ENCODE data around the gene DGCR6. TPM values are rescaled to one million over a fixed set of nuclear protein-coding genes. Genes with fewer than 3 reads are reported as not detected.
"Not testable (repeated sequence)": the region's sequence is repeated elsewhere in the genome, so short reads cannot be mapped to it uniquely, and the experiment has no call there.

DGCR6 gene
- polyA plus RNA-seq, 1 donor (not counting 4 experiments of a cell fraction or from before 2014, with no cell fraction given), result 0.88 TPM

DNA sequence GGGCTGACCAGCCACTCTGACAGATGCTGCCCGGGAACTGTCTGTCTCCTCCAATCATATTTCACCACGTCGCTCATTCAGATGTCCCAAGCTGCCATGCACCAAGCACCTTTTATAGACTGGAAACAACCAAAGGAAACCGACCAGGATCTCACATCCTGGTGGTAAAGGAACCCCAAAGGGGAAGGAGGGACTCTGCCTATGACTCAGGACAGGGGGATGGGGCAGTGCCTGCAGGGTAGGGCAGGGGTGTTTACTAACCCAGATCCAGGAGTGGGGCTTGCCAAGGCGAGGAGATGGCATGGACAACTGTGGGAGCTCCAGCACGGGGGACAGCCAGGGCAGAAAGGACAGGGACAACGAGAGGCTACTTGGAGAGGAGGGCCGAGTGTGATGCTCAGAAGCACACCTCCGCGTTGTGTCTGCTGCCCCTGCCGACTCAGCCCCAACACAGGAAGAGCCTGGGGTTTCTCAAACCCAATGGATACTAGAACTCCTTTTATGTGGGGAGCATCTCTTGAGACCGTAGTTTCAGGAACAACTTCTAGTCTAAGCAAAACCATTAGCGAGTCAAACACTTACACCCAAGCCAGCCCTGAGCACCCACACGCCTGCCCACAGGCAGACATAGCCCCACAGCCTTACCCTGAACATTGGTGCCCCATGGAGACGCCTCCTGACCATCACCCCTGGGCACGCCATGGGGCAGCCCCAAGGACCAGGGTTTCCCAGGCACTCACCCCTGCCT, 26.0 kb downstream of the DGCR6 start:
- Histone ChIP-seq H3K36me3 (ENCODE audit: control insufficient read depth in 2 of 2, extremely low read depth in 1 of 2, insufficient read depth in 2 of 2, low read length in 2 of 2) (no peaks in the 10 kb centered on the region), H2AFZ (ENCODE audit: control insufficient read depth, low read length) (no peak overlapping the region), H3K4me2 (ENCODE audit: control insufficient read depth, extremely low read depth, insufficient read depth, low read depth, low read length) (no peak overlapping the region), H3K4me1 (ENCODE audit: control insufficient read depth, extremely low read depth, insufficient read depth, low read length) (no peaks in the 10 kb centered on the region), H3K9me1 (ENCODE audit: control insufficient read depth, extremely low read depth, insufficient read depth, low read length) (no peaks in the 10 kb centered on the region), H3K4me3 (ENCODE audit: control insufficient read depth in 2 of 3, extremely low read depth in 1 of 3, insufficient read depth in 2 of 3, low read depth in 1 of 3, low read length in 3 of 3) (no peak overlapping the region), H4K20me1 (ENCODE audit: control insufficient read depth, extremely low read depth, insufficient read depth, low read length) (no peaks in the 10 kb centered on the region), H3K27ac (ENCODE audit: control insufficient read depth, insufficient read depth, low read length) (no peak overlapping the region), H3K79me2 (ENCODE audit: control insufficient read depth, insufficient read depth, low read length) (no peaks in the 10 kb centered on the region), H3K27me3 (ENCODE audit: control insufficient read depth, extremely low read depth, insufficient read depth, low read length) (no peaks in the 10 kb centered on the region), H3K9me3 (ENCODE audit: control insufficient read depth, low read depth, low read length) (no peaks in the 10 kb centered on the region), H3K9ac (ENCODE audit: control insufficient read depth, extremely low read depth, insufficient read depth, low read length) (no peak overlapping the region)
- dilution Hi-C loops (cut with MboI; ENCODE audit: extremely low pct_ligation_motif_present, low sequenced_read_pairs), result no loop called here
- FAIRE-seq, result peak; percentile 17
- no peak for DNase-seq (ENCODE audit: low read depth, low spot score)
- TF ChIP-seq, protein P1, sequence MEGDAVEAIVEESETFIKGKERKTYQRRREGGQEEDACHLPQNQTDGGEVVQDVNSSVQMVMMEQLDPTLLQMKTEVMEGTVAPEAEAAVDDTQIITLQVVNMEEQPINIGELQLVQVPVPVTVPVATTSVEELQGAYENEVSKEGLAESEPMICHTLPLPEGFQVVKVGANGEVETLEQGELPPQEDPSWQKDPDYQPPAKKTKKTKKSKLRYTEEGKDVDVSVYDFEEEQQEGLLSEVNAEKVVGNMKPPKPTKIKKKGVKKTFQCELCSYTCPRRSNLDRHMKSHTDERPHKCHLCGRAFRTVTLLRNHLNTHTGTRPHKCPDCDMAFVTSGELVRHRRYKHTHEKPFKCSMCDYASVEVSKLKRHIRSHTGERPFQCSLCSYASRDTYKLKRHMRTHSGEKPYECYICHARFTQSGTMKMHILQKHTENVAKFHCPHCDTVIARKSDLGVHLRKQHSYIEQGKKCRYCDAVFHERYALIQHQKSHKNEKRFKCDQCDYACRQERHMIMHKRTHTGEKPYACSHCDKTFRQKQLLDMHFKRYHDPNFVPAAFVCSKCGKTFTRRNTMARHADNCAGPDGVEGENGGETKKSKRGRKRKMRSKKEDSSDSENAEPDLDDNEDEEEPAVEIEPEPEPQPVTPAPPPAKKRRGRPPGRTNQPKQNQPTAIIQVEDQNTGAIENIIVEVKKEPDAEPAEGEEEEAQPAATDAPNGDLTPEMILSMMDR (optimal IDR thresholded peaks at IDR 0.05 in 1 of 3, IDR thresholded peaks at IDR 0.05 in 1 of 3, conservative IDR thresholded peaks at IDR 0.05 in 1 of 3; ENCODE audit: extremely low read depth in 1 of 3, insufficient read depth in 2 of 3, low read length in 3 of 3), result no peak
- TF ChIP-seq EZH2 (IDR thresholded peaks at IDR 0.05; ENCODE audit: low read length), result no peak

GRCh38 chr22:18933914-18934313, 27.8 kb downstream of the DGCR6 start:
- Histone ChIP-seq H3K27ac (ENCODE audit: control insufficient read depth, insufficient read depth, low read length) (no peak overlapping the region), H3K4me3 (ENCODE audit: control insufficient read depth in 2 of 3, extremely low read depth in 1 of 3, insufficient read depth in 2 of 3, low read depth in 1 of 3, low read length in 3 of 3) (no peak overlapping the region), H3K9me1 (ENCODE audit: control insufficient read depth, extremely low read depth, insufficient read depth, low read length) (no peaks in the 10 kb centered on the region), H2AFZ (ENCODE audit: control insufficient read depth, low read length) (no peak overlapping the region), H3K27me3 (ENCODE audit: control insufficient read depth, extremely low read depth, insufficient read depth, low read length) (no peaks in the 10 kb centered on the region), H4K20me1 (ENCODE audit: control insufficient read depth, extremely low read depth, insufficient read depth, low read length) (no peaks in the 10 kb centered on the region), H3K4me1 (ENCODE audit: control insufficient read depth, extremely low read depth, insufficient read depth, low read length) (no peaks in the 10 kb centered on the region), H3K9ac (ENCODE audit: control insufficient read depth, extremely low read depth, insufficient read depth, low read length) (no peak overlapping the region), H3K4me2 (ENCODE audit: control insufficient read depth, extremely low read depth, insufficient read depth, low read depth, low read length) (no peak overlapping the region), H3K79me2 (ENCODE audit: control insufficient read depth, insufficient read depth, low read length) (no peaks in the 10 kb centered on the region), H3K36me3 (ENCODE audit: control insufficient read depth in 2 of 2, extremely low read depth in 1 of 2, insufficient read depth in 2 of 2, low read length in 2 of 2) (no peaks in the 10 kb centered on the region), H3K9me3 (ENCODE audit: control insufficient read depth, low read depth, low read length) (no peaks in the 10 kb centered on the region)
- dilution Hi-C loops (cut with MboI; ENCODE audit: extremely low pct_ligation_motif_present, low sequenced_read_pairs), result no loop called here
- no peak for FAIRE-seq
- TF ChIP-seq, protein P1 (optimal IDR thresholded peaks at IDR 0.05 in 1 of 3, IDR thresholded peaks at IDR 0.05 in 1 of 3, conservative IDR thresholded peaks at IDR 0.05 in 1 of 3; ENCODE audit: extremely low read depth in 1 of 3, insufficient read depth in 2 of 3, low read length in 3 of 3), result no peak
- TF ChIP-seq EZH2 (IDR thresholded peaks at IDR 0.05; ENCODE audit: low read length), result no peak
- DNase-seq (ENCODE audit: low read depth, low spot score), result no peak

DNA sequence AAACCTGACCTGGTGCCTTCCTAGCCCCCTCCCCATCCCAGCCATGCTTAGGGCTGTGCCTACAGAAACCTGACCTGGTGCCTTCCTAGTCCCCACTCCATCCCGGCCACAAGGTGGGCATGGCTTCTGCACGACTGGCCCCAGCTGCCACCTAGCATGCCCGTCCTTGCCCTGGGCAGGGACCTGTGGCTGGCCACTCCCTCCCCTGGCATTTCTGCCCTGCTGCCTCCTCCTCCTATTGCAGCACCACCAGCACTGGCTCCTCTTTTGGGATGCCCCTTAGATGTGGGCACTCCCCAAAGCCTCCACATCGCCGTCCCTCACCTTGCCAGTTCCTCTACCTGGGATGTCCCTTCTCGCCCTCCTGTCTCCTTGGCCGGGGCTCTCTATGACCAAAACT, 28.6 kb downstream of the DGCR6 start:
- H3K9me1 ChIP-seq (ENCODE audit: control insufficient read depth, extremely low read depth, insufficient read depth, low read length); H3K27me3 ChIP-seq (ENCODE audit: control insufficient read depth, extremely low read depth, insufficient read depth, low read length); H3K4me3 ChIP-seq (ENCODE audit: control insufficient read depth in 2 of 3, extremely low read depth in 1 of 3, insufficient read depth in 2 of 3, low read depth in 1 of 3, low read length in 3 of 3); H4K20me1 ChIP-seq (ENCODE audit: control insufficient read depth, extremely low read depth, insufficient read depth, low read length); H3K27ac ChIP-seq (ENCODE audit: control insufficient read depth, insufficient read depth, low read length); FAIRE-seq; H3K36me3 ChIP-seq (ENCODE audit: control insufficient read depth in 2 of 2, extremely low read depth in 1 of 2, insufficient read depth in 2 of 2, low read length in 2 of 2); dilution Hi-C loops (cut with MboI; ENCODE audit: extremely low pct_ligation_motif_present, low sequenced_read_pairs); H3K9me3 ChIP-seq (ENCODE audit: control insufficient read depth, low read depth, low read length); H3K9ac ChIP-seq (ENCODE audit: control insufficient read depth, extremely low read depth, insufficient read depth, low read length); H3K4me1 ChIP-seq (ENCODE audit: control insufficient read depth, extremely low read depth, insufficient read depth, low read length); DNase-seq (ENCODE audit: low read depth, low spot score); H2AFZ ChIP-seq (ENCODE audit: control insufficient read depth, low read length); H3K4me2 ChIP-seq (ENCODE audit: control insufficient read depth, extremely low read depth, insufficient read depth, low read depth, low read length); H3K79me2 ChIP-seq (ENCODE audit: control insufficient read depth, insufficient read depth, low read length): not testable (repeated sequence)
